Measurements from ENCODE around the gene TEAD3.
"Not testable (repeated sequence)": the region's sequence is repeated elsewhere in the genome, so short reads cannot be mapped to it uniquely, and the experiment has no call there.

DNA sequence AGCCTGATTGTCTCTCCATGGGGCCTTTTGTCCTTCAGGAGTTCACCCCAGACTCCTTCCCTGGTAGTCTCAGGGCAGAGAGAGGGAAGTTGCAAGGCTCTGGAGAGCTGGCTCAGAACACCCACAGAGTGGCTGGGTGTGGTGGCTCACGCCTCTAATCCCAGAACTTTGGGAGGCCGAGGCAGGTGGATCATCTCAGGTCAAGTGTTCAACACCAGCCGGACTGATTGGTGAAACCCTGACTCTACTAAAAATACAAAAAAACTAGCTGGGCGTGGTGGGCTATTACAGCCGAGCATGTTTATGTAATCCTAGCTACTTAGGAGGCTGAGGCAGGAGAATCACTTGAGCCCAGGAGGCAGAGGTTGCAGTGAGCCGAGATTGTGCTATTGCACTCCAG is 39.0 kb upstream of the TEAD3 start:
- TF ChIP-seq, protein P1, sequence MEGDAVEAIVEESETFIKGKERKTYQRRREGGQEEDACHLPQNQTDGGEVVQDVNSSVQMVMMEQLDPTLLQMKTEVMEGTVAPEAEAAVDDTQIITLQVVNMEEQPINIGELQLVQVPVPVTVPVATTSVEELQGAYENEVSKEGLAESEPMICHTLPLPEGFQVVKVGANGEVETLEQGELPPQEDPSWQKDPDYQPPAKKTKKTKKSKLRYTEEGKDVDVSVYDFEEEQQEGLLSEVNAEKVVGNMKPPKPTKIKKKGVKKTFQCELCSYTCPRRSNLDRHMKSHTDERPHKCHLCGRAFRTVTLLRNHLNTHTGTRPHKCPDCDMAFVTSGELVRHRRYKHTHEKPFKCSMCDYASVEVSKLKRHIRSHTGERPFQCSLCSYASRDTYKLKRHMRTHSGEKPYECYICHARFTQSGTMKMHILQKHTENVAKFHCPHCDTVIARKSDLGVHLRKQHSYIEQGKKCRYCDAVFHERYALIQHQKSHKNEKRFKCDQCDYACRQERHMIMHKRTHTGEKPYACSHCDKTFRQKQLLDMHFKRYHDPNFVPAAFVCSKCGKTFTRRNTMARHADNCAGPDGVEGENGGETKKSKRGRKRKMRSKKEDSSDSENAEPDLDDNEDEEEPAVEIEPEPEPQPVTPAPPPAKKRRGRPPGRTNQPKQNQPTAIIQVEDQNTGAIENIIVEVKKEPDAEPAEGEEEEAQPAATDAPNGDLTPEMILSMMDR (conservative IDR thresholded peaks at IDR 0.05; ENCODE audit: low read depth, low read length) = not testable (repeated sequence)
- TF ChIP-seq POLR2A (IDR thresholded peaks at IDR 0.05; ENCODE audit: low read depth, low read length); RCOR1 (IDR thresholded peaks at IDR 0.05; ENCODE audit: insufficient replicate concordance, low read length); RAD21 (IDR thresholded peaks at IDR 0.05; ENCODE audit: low read length); CEBPB (IDR thresholded peaks at IDR 0.05; ENCODE audit: low read depth, low read length); USF2 (IDR thresholded peaks at IDR 0.05; ENCODE audit: low read depth, low read length); RFX5 (IDR thresholded peaks at IDR 0.05; ENCODE audit: low read depth, low read length): not testable (repeated sequence)
